Medulla oblongata (tissue), 1 donor: ENCODE measurements around the gene CENPT.
"Not testable (repeated sequence)": the region's sequence is repeated elsewhere in the genome, so short reads cannot be mapped to it uniquely, and the experiment has no call there.

Experiments used
- DNase-seq: peaks from one replicate; pipeline ENCODE4 v3.0.0-alpha.2; 2015; ENCODE audit errors: extremely low spot score

Gene CENPT

GRCh38 chr16:67848118-67848517, 625 bp upstream of the CENPT start:
- no peak for DNase-seq

- peak; percentile 96 for DNase-seq
Measured at GRCh38 chr16:67846320-67847063, 1.0 kb downstream of the CENPT start, which contains the start of gene NUTF2. Gene NUTF2 (plus strand): TSS chr16:67846933. CDS start chr16:67865131, 18,198 bp downstream.

- no peak for DNase-seq
Measured at GRCh38 chr16:67846063-67846319, 1.5 kb downstream of the CENPT start.

DNA sequence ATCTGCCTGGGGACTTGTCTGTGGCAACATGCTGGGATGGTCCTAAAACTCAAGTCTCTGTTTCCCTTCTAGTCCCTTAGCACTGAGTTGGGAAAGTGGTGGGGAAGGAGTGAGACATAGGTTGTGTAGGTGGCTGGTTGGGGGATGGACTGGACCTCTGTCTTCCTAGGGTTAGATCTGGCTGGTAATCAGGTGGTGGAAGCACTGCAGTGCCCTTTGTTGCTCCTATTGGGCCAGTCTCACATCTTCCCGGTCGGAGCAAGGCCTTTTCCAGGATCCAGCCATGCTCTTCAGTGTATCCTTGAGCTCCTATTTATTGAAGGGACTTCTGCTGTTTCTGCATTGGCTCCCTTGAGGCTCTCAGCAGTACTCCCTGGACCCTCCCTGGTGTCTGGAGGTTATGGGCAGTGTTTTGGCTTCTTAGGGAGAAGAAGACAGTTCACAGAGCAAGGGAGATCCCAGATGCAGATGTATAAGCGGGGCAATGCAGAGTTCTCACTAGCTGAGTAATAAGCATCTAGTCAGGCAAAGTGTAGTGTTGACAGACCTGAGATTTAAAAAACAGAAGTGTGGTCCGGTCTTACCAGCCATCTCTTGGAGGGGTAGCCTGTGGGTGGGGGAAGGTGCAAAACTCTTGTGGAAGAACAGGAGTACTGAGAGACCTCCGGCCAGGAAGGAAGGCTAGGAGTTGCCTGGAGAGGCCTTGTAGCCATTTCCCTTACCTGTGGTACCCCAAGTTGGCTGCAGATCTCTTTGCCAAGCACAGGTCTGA, 2.0 kb downstream of the CENPT start:
- no peak for DNase-seq

DNA sequence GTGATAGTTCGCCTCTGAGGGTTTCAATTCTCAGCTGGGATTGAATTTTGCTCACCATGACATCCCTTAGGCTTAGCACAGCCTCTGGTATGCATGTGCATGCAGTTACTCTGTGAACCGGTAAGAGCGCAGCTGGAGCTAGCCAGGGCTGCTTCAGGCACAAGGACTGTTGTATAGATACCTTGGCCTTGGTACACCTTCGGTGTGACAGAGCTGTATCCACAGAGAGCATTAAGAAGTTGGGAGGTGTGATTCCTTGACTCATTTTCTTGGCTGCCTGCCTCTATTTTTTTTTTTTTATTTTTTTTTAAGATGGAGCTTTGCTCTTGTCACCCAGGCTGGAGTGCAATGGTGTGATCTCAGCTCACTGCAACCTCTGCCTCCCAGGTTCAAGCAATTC, 3.0 kb downstream of the CENPT start:
- DNase-seq, result no peak

GRCh38 chr16:67843343-67843765, 4.1 kb downstream of the CENPT start:
- DNase-seq, result no peak

GRCh38 chr16:67842509-67843342, 4.8 kb downstream of the CENPT start:
- peak; percentile 45 for DNase-seq

- peak; percentile 98 for DNase-seq
Measured at GRCh38 chr16:67841816-67842508, 5.5 kb downstream of the CENPT start, which contains the start of gene THAP11. Gene THAP11 (plus strand): TSS chr16:67842320. CDS start chr16:67842555, 235 bp downstream.

DNA sequence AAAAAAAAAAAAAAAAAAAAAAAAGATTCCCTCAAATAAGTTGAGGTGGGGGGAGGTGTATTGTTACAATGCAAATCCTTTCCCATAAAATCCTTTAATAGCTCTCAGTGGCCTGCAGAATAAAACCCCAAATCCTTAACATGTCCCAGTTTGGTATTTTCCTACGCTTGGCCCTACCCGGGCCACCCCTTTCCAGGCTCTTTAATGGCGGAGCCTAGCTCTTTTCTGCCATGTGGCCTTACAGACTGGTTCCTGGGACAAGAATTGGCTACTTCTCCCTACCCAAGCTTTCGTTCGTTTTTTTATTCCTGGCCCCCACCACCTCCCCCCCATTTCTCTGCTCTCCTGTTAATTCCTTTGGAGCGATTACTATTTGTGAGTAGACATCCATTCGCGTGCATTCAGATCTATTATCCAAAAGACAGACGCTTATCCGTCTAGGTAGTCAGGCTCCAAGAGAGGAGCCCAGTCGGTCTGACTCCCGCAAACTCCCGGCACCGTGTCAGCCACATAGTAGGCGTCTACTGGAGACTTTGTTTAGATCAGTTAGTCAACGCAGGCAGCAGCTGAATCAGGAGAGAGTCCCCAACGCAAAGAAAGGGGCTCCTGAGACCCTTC, 6.2 kb downstream of the CENPT start:
- no peak for DNase-seq

GRCh38 chr16:67837811-67838210, 9.7 kb downstream of the CENPT start:
- no peak for DNase-seq

GRCh38 chr16:67837190-67837589, 10.3 kb downstream of the CENPT start:
- DNase-seq, result not testable (repeated sequence)

DNA sequence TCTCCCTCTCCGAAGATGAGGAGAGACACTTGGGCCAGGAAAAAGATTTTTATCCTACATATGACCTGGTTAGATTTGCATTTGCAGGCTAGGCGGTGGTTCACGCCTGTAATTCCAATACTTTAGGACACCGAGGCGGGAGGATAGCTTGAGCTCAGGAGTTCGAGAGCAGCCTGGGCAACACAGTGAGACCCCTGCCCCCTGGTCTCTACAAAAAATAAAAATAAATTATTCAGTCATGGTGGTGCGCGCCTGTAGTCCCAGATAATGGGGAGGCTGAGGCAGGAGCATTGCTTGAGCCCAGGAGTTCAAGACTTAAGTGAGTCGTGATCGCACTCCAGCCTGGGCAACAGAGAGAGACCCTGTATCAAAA, 13.3 kb downstream of the CENPT start:
- no peak for DNase-seq

GRCh38 chr16:67833415-67834241, 13.9 kb downstream of the CENPT start:
- peak; percentile 95 for DNase-seq

- no peak for DNase-seq
Measured at GRCh38 chr16:67833030-67833414, 14.5 kb downstream of the CENPT start.

GRCh38 chr16:67828651-67829050, 18.8 kb downstream of the CENPT start:
- no peak for DNase-seq

DNA sequence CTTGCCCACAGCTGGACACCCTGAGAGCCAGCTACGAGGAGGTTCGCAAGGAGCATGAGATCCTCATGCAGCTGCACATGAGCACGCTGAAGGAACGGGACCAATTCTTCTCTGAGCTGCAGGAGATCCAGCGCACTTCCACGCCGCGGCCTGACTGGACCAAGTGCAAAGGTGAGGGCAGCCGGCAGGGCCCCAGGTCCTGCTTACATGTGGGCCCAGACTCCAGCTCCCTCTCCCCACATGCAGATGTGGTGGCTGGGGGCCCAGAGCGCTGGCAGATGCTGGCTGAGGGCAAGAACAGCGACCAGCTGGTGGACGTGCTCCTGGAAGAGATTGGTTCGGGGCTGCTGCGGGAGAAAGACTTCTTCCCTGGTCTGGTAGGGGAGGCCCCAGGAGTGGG, 21.6 kb downstream of the CENPT start:
- DNase-seq, result no peak

DNA sequence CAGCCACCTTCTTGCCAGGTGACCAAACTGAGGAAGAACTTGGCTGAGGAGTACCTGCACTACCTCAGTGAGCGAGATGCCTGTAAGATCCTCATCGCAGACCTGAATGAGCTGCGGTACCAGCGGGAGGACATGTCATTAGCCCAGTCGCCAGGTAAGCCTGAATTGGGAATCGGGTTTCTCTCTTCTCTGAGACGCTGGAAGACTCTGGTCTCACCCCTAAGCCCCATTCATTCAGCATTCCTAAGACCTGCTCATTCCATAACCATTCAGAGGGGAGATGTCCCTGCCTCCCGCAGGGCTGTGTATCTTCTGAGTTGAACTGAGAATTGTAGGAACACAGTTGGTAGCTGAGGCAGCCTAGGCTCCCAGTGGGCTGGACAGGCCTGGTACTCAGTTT, 22.4 kb downstream of the CENPT start:
- DNase-seq, result no peak

GRCh38 chr16:67822511-67822910, 25.0 kb downstream of the CENPT start:
- no peak for DNase-seq

- DNase-seq, result no peak
Measured at GRCh38 chr16:67820608-67821259, 26.8 kb downstream of the CENPT start.

DNA sequence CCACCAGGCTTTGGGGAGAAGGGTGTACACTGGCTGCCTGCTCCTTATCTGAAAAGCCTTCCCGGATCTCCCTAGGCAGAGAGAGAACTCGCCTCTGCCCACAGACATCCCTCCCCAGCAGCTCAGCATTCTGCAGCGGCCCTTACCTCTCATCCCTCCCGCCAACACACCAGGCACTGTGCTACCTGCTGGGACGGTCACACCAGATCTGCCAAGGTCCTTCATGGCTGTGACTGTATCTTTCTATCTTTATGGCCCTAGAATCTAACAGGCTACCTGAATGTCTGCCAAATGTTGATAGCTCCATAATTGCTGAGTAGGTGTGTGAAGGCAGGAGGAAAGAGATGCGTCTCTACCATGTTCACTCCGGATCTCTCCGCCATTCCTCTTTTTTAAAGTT, 32.9 kb downstream of the CENPT start:
- DNase-seq, result no peak
